Keratinocyte (primary cell): ENCODE measurements around the gene TWIST2.

Experiments used
- EZH2 ChIP-seq: IDR thresholded peaks from one replicate; pipeline ENCODE4 v1.6.1; 2012; ENCODE audit warnings: inconsistent platforms, mild to moderate bottlenecking, low read length, moderate library complexity
- TF ChIP-seq, protein P1 (sequence below), 3 experiments: IDR thresholded peaks in 1 of 3; conservative IDR thresholded peaks in 1 of 3; optimal IDR thresholded peaks in 1 of 3; 2 replicates in 2 of 3; 3 replicates in 1 of 3; pipeline versions ENCODE3 to v1.5.1; 2011; ENCODE audit warnings: low read length in 3 of 3, mild to moderate bottlenecking in 3 of 3, moderate library complexity in 2 of 3, control low read depth in 1 of 3, inconsistent platforms in 1 of 3; ENCODE audit not compliant: insufficient read depth in 2 of 3; ENCODE audit errors: extremely low read depth in 1 of 3

DNA sequence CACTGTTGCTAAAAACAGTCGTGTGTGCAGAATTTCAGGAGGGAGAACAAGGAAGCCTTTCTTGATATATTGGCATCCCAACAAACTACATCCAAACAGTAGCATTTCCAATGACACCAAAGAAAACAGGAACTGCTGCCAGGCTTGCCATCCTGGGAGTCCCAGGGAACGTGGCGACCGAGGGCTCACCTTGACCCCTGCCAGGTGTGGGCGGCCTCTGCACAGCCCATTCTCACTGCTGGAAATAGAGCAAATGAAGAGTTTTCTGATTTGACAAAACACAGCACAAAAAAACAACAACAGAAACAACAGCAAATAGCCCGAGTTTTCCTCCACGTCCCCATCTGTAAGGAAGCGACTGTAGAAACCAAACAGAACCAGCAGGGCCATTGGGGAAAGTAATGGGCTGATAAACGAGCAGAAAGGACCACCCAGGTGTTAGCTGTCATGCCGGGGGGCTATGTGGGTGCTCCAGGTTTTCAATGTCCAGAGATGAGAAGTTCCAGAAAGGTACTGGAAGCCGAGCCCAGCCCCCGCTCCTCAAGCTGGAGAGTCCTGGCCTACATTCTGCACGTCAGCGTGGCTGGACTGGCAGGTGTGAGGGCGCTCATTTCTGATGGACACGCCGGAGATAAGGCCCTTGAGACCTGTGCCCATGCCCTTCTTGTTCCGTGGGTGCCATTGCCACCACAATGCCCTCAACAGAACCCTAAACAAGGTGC is 80.8 kb downstream of the TWIST2 start:
- TF ChIP-seq, protein P1, sequence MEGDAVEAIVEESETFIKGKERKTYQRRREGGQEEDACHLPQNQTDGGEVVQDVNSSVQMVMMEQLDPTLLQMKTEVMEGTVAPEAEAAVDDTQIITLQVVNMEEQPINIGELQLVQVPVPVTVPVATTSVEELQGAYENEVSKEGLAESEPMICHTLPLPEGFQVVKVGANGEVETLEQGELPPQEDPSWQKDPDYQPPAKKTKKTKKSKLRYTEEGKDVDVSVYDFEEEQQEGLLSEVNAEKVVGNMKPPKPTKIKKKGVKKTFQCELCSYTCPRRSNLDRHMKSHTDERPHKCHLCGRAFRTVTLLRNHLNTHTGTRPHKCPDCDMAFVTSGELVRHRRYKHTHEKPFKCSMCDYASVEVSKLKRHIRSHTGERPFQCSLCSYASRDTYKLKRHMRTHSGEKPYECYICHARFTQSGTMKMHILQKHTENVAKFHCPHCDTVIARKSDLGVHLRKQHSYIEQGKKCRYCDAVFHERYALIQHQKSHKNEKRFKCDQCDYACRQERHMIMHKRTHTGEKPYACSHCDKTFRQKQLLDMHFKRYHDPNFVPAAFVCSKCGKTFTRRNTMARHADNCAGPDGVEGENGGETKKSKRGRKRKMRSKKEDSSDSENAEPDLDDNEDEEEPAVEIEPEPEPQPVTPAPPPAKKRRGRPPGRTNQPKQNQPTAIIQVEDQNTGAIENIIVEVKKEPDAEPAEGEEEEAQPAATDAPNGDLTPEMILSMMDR (optimal IDR thresholded peaks at IDR 0.05 in 1 of 3, IDR thresholded peaks at IDR 0.05 in 1 of 3, conservative IDR thresholded peaks at IDR 0.05 in 1 of 3; ENCODE audit: extremely low read depth in 1 of 3, insufficient read depth in 2 of 3, low read length in 3 of 3): no peak
- TF ChIP-seq EZH2: no peak
